Stomach (tissue), 9 donors: ENCODE measurements around the gene SSH2. TPM values are rescaled to one million over a fixed set of nuclear protein-coding genes. Genes with fewer than 3 reads are reported as not detected.

Experiments used
- DNase-seq, 2 donors: peaks; one replicate each; pipeline versions ENCODE4 v3.0.0 to v3.0.0-alpha.2; 2013 to 2019
- H3K27ac ChIP-seq, 5 donors: fragments of 200-600 bp in 4 of 5; sonication (generic) in 4 of 5; one replicate each; pipeline ENCODE4 v1.5.1; 2013 to 2019; ENCODE audit warnings: mild to moderate bottlenecking in 1 of 5, moderate library complexity in 1 of 5
- H3K27me3 ChIP-seq, 3 donors: fragments of 200-600 bp; sonication (generic); one replicate each; pipeline ENCODE4 v1.5.1; 2017 to 2019; ENCODE audit warnings: mixed run types in 1 of 3
- H3K36me3 ChIP-seq, 4 donors: fragments of 200-600 bp; sonication (generic); 1 replicate in 3 of 4; 2 replicates in 1 of 4; pipeline ENCODE4 v1.5.1; 2016 to 2019
- H3K4me1 ChIP-seq, 4 donors: fragments of 200-600 bp; sonication (generic); one replicate each; pipeline ENCODE4 v1.5.1; 2016 to 2019
- H3K4me3 ChIP-seq, 4 donors: fragments of 200-600 bp; sonication (generic) in 3 of 4; one replicate each; pipeline ENCODE4 v1.5.1; 2016 to 2019; ENCODE audit warnings: mild to moderate bottlenecking in 1 of 4
- H3K9me3 ChIP-seq, 4 donors: fragments of 200-600 bp; sonication (generic); one replicate each; pipeline ENCODE4 v1.5.1; 2016 to 2019
- EP300 ChIP-seq: sonication (generic); formaldehyde crosslinking; IDR thresholded peaks from one replicate; pipeline ENCODE4 v1.6.1; 2017; ENCODE audit warnings: antibody characterized with exemption
- POLR2A ChIP-seq, 4 donors: fragments of 450-650 bp; IDR thresholded peaks; one replicate each; pipeline ENCODE4 v1.6.1; 2016; ENCODE audit warnings: antibody characterized with exemption in 4 of 4, control low read depth in 2 of 4, mild to moderate bottlenecking in 1 of 4, moderate library complexity in 1 of 4
- POLR2AphosphoS5 ChIP-seq, 3 donors: sonication (generic); formaldehyde crosslinking; IDR thresholded peaks; one replicate each; pipeline ENCODE4 v1.6.1; 2016; ENCODE audit warnings: antibody characterized with exemption in 3 of 3
- WGBS, 5 donors: extraction: QIAGEN DNeasy Blood & Tissue Kit in 3 of 5; methylation state at CpG; one replicate each; pipeline versions ENCODE4 v1.1.5 to v1.1.7; 2013 to 2018; 5-methylcytosine and 5-hydroxymethylcytosine counted together
- intact Hi-C: fragments of 100-400 bp; cut with DNase I; formaldehyde crosslinking; loops from one replicate; pipeline ENCODE4 v1.15.1; 2023; ENCODE audit warnings: low total_unique reads
- polyA plus RNA-seq, 3 donors: library from polyadenylated mRNA; stranded (reverse); fragments of 200-250 nt; gene quantifications; one replicate each; pipeline ENCODE4 v1.2.3, GENCODE V29; 2013
- total RNA-seq, 5 donors: library from RNA; depleted of rRNA; stranded (reverse); fragments of >200 nt; gene quantifications; one replicate each; pipeline versions ENCODE4 v1.1.0 to v1.2.3, GENCODE V29; 2014 to 2016
- TF ChIP-seq, protein P1 (sequence below), 7 experiments: fragments of 450-650 bp in 4 of 7; fragments of 200-600 bp in 3 of 7; sonication (generic) in 3 of 7; IDR thresholded peaks; one replicate each; pipeline ENCODE4 v1.5.1; 2016 to 2019; ENCODE audit warnings: antibody characterized with exemption in 7 of 7, control low read depth in 2 of 7, mild to moderate bottlenecking in 1 of 7
- donor health status: healthy with polysubstance abuse.
- donor health status: Bipolar disorder and iron deficiency.
- donor health status: healthy.

Gene SSH2
- total and polyA plus RNA-seq, 8 donors: 7.8 to 44.9 (median 24.1) TPM

DNA sequence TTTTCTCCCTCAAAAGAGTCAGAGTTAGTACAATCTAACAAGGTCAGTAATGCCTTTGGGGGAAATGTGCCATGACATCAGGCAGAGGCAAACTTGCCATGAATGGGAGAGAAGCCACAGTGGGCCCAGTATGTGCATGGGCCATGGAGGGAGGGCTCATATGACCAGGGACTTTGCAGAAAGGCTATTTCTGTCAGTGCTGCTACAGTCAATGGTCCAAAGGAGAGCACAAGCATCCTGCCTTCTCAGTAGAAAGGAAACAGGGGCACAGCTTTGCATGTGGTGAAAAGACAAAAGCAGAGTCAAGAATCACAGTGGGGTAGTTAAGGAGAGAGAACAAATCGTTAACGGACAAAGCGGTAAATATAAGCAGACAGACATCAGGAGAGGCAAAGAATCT lies 296.1 kb downstream of the SSH2 start:
- intact Hi-C loops: no loop called here
- Histone ChIP-seq H3K36me3 (peaks cover 25 to 86% (median 72%) of the 10 kb centered on the region in 4 donors), H3K4me3 (no peak overlapping the region), H3K4me1 (peaks cover 0 to under 1% (median 0%) of the 10 kb centered on the region in 4 donors), H3K9me3 (no peaks in the 10 kb centered on the region), H3K27ac (no peak overlapping the region), H3K27me3 (no peaks in the 10 kb centered on the region)
- no peak for TF ChIP-seq POLR2A (IDR thresholded peaks at IDR 0.05)
- TF ChIP-seq EP300: no peak
- no peak for TF ChIP-seq POLR2AphosphoS5 (IDR thresholded peaks at IDR 0.05)
- TF ChIP-seq, protein P1, sequence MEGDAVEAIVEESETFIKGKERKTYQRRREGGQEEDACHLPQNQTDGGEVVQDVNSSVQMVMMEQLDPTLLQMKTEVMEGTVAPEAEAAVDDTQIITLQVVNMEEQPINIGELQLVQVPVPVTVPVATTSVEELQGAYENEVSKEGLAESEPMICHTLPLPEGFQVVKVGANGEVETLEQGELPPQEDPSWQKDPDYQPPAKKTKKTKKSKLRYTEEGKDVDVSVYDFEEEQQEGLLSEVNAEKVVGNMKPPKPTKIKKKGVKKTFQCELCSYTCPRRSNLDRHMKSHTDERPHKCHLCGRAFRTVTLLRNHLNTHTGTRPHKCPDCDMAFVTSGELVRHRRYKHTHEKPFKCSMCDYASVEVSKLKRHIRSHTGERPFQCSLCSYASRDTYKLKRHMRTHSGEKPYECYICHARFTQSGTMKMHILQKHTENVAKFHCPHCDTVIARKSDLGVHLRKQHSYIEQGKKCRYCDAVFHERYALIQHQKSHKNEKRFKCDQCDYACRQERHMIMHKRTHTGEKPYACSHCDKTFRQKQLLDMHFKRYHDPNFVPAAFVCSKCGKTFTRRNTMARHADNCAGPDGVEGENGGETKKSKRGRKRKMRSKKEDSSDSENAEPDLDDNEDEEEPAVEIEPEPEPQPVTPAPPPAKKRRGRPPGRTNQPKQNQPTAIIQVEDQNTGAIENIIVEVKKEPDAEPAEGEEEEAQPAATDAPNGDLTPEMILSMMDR (IDR thresholded peaks at IDR 0.05): no peak
- no peak for DNase-seq
- 92 to 95% (median 94%) methylated on average over 3 of the region's 3 CpGs for WGBS, 5 donors

DNA sequence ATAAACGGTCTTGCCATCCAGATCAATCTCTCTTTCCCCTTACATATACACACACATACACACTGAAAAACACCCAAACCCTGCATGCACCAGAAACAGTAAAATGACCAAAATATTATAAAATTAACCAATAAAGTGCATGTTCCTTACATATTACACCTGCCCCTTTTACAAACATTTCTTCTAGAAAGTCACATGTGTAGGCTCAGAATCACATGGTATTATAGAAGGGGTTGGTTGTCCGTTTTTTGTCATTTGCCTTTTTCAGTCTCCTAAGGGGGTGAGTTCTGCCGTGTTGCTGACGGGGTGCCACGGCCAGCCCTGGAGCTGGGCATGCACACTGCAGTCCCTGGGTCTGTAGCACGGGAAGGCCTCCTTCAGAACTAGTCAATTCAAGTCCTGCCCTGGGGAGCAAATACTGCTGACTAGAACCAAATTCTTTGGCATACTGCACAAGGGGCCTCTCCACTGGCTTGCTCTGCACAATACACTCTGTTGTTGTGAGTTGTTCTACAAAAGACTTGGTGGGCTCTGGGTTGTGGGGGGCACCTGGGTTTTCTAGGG lies 299.3 kb downstream of the SSH2 start:
- peaks cover 25 to 76% (median 62%) of the 10 kb centered on the region in 4 donors for H3K36me3 ChIP-seq
- H3K9me3 ChIP-seq: no peaks in the 10 kb centered on the region
- no peaks in the 10 kb centered on the region for H3K4me1 ChIP-seq
- H3K27me3 ChIP-seq: no peaks in the 10 kb centered on the region
- intact Hi-C loops: no loop called here
- TF ChIP-seq POLR2AphosphoS5 (IDR thresholded peaks at IDR 0.05): no peak
- TF ChIP-seq, protein P1 (IDR thresholded peaks at IDR 0.05): no peak
- no peak for TF ChIP-seq EP300
- H3K4me3 ChIP-seq: no peak overlapping the region
- DNase-seq: no peak
- H3K27ac ChIP-seq: no peak overlapping the region
- WGBS, 5 donors: 82 to 91% (median 90%) methylated on average over 6 of the region's 6 CpGs

DNA sequence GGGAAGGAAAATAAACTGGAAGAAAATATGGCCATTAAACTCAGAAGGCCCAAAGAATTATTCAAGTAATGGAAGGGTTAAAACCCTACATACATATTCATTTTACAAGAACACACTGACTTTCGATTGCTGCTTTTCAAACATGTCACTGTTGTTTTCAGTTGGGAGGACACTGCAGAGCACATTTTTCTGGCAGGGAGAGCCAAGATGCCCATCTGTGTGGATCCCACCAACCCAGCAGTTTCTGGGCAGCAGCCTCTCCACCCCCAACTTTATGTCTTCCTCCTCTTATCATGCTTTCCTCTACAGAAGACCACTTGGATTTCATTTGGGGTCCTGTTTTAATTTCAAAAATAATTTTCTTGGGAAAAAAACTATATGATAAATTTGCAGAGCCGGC lies 300.2 kb downstream of the SSH2 start:
- whole genome bisulfite sequencing, 5 donors: 60 to 77% (median 63%) methylated on average over 2 of the region's 2 CpGs
- Histone ChIP-seq H3K4me3 (no peak overlapping the region), H3K27me3 (no peaks in the 10 kb centered on the region), H3K9me3 (no peaks in the 10 kb centered on the region), H3K27ac (no peak overlapping the region), H3K36me3 (peaks cover 25 to 67% (median 53%) of the 10 kb centered on the region in 4 donors), H3K4me1 (peaks cover 0 to 4% (median 0%) of the 10 kb centered on the region in 4 donors)
- TF ChIP-seq, protein P1 (IDR thresholded peaks at IDR 0.05): no peak
- TF ChIP-seq POLR2A (IDR thresholded peaks at IDR 0.05) (no peak), POLR2AphosphoS5 (IDR thresholded peaks at IDR 0.05) (no peak), EP300 (no peak)
- DNase-seq: no peak
- intact Hi-C loops: no loop called here

DNA sequence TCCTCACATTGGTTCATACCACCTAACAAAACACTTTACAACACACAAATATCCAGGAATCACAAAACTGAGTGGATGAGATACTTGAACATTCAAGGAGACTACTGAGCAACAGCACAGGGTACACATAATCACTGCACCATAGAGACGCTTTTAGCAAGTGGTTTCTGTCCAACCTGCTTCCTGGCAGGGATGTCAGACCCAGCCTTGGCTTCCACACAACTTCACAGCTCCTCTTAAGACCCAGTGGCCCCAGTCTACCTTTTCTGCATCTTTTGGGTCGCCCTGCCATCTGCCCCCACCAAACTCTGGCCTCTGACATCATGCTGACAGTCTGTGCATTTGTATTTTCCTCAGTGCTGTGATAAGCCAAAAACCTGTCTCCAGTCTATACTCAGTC lies 301.4 kb downstream of the SSH2 start:
- intact Hi-C loops: no loop called here
- H3K27me3 ChIP-seq: no peaks in the 10 kb centered on the region
- DNase-seq: no peak
- WGBS, 5 donors: 81 to 95% (median 90%) methylated on average over 2 of the region's 2 CpGs
- H3K27ac ChIP-seq: no peak overlapping the region
- H3K36me3 ChIP-seq: peaks cover 25 to 55% (median 41%) of the 10 kb centered on the region in 4 donors
- H3K4me3 ChIP-seq: no peak overlapping the region
- H3K9me3 ChIP-seq: no peaks in the 10 kb centered on the region
- no peak for TF ChIP-seq EP300
- TF ChIP-seq POLR2AphosphoS5 (IDR thresholded peaks at IDR 0.05): no peak
- TF ChIP-seq, protein P1 (IDR thresholded peaks at IDR 0.05): no peak
- no peak for TF ChIP-seq POLR2A (IDR thresholded peaks at IDR 0.05)
- peaks cover 0 to 4% (median 0%) of the 10 kb centered on the region in 4 donors for H3K4me1 ChIP-seq
